GM12875 (cell line): ENCODE results near the gene SREBF2.

Source experiments
- H3K4me3 ChIP-seq: one replicate; pipeline ENCODE4 v1.5.1; 2011; ENCODE audit warnings: low read depth, low read length, control low read depth
- CTCF ChIP-seq: IDR thresholded peaks from 2 replicates; pipeline ENCODE4 v1.5.1; 2011; ENCODE audit warnings: low read depth, mild to moderate bottlenecking, control low read depth, inconsistent platforms, low read length, moderate library complexity, borderline replicate concordance; ENCODE audit not compliant: insufficient read depth

The SREBF2 gene

GRCh38 chr22:41913040-41913719 lies 80.3 kb downstream of the SREBF2 start:
- peak overlapping the region; percentile 32 for H3K4me3 ChIP-seq
- TF ChIP-seq CTCF, result no peak

- peak overlapping the region; percentile 58 for H3K4me3 ChIP-seq
- no peak for TF ChIP-seq CTCF
Measured at GRCh38 chr22:41913842-41914534, 81.1 kb downstream of the SREBF2 start.

GRCh38 chr22:41914611-41915034 lies 81.7 kb downstream of the SREBF2 start:
- H3K4me3 ChIP-seq, result peak overlapping the region; percentile 58
- TF ChIP-seq CTCF, result no peak

GRCh38 chr22:41915035-41915785 lies 82.3 kb downstream of the SREBF2 start, which contains the start of gene SHISA8:
Gene SHISA8 (minus strand): TSS chr22:41915074. CDS start chr22:41914667, 407 bp downstream.
- peak within 1 kb of the TSS; percentile 58 for H3K4me3 ChIP-seq
- TF ChIP-seq CTCF, result no peak

- no peak overlapping the region for H3K4me3 ChIP-seq
- TF ChIP-seq CTCF, result no peak
Measured at GRCh38 chr22:41915786-41916493, 83.0 kb downstream of the SREBF2 start.

GRCh38 chr22:41916745-41917358 lies 83.9 kb downstream of the SREBF2 start:
- no peak for TF ChIP-seq CTCF

More at GRCh38 chr22:41916745-41917358, 83.9 kb downstream of the SREBF2 start:
- no peak overlapping the region for H3K4me3 ChIP-seq
